Skin of body (tissue), 2 donors: ENCODE measurements around the gene XPR1. TPM values are rescaled to one million over a fixed set of nuclear protein-coding genes. Genes with fewer than 3 reads are reported as not detected.

ENCODE experiments used
- DNase-seq: peaks from one replicate; lab custom pipeline; 2025; lab: John Stamatoyannopoulos, UW
- total RNA-seq: library from RNA; depleted of rRNA; stranded (reverse); fragments of >200 nt; gene quantifications from one replicate; pipeline ENCODE4 v1.2.3, GENCODE V29; 2014

The XPR1 gene
- total RNA-seq, 1 donor from 2014 or later = 16.0 TPM

DNA sequence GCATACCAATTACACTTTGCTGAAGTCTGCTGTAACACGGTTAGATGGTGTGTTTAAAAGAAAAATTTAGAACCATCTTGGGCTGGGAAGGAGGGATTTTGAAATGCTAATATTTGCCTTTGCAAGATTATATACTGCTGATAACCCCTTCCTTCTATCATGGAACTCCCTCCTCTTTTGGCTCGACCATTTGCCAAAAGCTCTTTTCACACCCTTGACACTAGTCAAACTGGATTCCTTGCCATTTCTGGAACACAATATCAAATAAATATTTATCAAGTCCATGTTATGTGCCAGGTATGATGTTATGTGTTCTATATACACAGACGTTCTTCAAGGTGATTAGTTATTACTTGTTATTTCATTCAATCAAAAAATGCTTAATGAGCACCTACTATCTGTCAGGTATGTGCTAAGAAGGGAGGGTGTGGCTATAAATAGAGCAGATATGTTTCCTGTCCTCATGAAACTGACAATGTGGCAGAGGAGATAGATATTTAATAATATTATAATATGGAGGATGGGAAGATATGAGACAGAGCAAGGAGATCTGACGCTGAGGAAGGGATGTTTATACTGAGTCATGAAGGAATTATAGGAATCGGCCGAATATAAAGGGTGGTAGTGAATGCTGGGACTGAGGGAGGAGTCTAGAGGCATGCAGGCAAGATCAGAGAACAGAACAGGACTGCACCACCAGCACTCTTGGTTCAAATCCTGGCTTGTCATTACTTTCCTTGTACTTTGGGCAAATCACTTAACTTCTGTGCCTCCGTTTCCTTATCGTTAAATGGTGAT lies 16.1 kb upstream of the XPR1 start:
- DNase-seq = no peak

GRCh38 chr1:180616439-180616838 lies 15.4 kb upstream of the XPR1 start:
- DNase-seq = no peak

- no peak for DNase-seq
Measured at GRCh38 chr1:180617774-180618395, 13.9 kb upstream of the XPR1 start.

GRCh38 chr1:180620581-180620980 lies 11.2 kb upstream of the XPR1 start:
- no peak for DNase-seq

DNA sequence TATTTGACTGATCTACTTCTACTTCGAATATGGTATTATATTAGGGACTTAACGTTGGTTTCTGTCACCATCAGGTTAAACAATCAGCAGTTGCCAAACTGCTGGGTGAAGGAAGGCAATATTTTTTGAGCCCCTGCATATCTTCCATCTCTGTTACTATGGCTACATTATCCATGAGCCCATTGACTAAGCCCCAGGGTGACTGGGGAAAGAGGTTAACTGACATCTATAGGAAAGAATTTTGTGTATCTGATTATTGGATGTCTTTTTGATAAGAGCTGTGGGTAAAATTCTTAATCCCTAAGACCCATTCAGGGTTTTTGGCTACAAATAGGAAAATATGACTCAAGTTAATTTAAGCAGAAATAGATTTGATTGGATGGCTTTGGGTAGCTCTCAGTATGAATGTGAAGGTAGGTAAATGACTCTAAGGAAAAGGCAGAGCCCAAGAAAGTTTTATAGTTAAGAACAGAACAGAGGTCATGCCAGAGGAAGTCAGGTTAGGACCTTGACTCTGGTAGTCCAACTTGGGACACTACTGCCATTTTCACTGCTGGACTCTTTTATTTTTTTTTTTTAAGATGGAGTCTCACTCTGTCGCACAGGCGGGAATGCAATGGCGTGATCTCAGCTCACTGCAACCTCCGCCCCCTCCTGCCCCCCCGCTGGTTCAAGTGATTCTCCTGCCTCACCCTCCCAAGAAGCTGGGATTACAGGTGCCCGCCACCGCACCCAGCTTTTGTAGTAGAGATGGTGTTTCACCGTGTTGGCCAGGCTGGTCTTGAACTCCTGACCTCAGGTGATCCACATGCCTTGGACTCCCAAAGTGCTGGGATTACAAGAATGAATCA lies 8.9 kb upstream of the XPR1 start:
- DNase-seq = no peak

- no peak for DNase-seq
Measured at GRCh38 chr1:180623579-180624347, 8.1 kb upstream of the XPR1 start.

- DNase-seq = no peak
Measured at GRCh38 chr1:180626711-180627110, 5.1 kb upstream of the XPR1 start.

GRCh38 chr1:180627411-180627810 lies 4.4 kb upstream of the XPR1 start:
- no peak for DNase-seq

DNA sequence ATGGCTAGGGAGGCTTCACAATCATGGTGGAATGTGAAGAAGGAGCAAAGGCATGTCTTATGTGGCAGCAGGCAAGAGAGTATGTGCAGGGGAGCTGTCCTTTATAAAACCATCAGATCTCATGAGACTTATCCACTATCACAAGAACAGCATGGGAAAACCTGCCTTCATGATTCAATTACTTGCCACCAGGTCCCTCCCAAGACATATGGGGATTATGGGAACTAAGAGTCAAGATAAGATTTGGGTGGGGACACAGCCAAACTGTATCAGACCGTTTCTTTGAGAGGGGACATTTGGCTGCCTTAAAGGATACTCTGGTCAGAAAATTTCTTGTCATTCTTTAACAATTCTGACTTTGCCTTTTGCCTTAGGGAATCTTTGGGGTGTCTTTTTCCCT lies 3.2 kb upstream of the XPR1 start:
- no peak for DNase-seq

DNA sequence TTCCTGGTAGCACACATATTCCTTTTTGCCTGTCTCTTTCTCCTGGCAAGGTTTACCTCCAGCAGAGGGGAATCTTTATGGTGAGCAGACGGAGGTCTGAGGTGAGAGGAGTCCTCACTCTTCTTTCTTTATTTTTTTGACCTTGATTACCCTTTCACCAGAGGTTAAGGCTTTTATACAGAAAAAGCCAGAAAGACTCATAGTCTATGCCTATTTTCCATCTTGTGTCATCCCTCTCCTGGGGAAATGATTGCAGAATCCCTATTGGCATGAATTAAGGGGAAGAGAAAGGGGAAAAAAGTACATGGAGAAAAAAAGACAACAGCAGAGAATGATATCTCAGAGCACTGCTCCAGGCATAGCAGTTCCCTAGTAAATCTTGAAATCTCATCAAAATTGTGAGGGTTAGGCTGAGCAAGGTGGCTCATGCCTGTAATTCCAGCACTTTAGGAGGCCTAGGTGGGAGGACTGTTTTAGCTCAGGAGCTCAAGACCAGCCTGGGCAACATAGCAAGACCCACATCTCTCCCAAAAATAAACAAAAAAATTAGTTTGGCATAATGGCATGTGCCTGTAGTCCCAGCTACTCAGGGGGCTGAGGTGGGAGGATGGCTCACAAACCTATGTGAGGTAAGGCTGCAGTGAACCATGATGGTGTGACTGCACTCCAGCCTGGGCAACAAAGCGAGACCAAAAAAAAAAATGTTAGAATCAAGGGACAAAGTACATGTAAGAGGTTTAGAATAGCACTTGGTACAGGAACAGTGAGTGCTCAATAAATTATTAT lies 1.2 kb upstream of the XPR1 start:
- no peak for DNase-seq

DNA sequence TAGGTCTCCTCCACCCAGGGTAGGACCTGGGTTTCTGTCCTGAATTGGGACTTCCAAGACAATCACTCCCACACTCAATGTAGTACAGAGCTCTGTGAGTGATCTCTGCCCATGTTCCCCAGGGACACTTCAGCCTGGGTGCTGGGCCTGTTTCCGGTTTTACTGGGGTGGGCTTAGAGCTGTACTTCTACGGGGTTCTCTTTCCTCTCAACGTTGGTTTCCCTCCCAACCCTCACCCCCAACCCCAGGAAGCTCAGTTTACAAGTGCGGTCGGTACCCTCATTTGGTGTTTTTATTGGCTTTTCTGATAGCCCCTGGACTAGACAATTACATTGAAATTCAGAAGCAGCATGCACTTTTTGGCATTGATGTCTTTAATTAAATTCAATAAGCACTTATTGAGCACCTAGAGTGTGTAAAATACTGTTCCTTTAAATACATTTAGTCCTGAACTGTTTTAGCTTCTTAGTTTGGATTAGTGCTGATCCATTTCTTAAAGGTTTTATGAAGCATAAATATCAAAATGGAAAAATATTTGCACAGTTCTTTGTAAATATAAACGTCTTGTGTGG lies 542 bp upstream of the XPR1 start:
- no peak for DNase-seq

- no peak for DNase-seq
Measured at GRCh38 chr1:180632326-180633056, 669 bp downstream of the XPR1 start.

DNA sequence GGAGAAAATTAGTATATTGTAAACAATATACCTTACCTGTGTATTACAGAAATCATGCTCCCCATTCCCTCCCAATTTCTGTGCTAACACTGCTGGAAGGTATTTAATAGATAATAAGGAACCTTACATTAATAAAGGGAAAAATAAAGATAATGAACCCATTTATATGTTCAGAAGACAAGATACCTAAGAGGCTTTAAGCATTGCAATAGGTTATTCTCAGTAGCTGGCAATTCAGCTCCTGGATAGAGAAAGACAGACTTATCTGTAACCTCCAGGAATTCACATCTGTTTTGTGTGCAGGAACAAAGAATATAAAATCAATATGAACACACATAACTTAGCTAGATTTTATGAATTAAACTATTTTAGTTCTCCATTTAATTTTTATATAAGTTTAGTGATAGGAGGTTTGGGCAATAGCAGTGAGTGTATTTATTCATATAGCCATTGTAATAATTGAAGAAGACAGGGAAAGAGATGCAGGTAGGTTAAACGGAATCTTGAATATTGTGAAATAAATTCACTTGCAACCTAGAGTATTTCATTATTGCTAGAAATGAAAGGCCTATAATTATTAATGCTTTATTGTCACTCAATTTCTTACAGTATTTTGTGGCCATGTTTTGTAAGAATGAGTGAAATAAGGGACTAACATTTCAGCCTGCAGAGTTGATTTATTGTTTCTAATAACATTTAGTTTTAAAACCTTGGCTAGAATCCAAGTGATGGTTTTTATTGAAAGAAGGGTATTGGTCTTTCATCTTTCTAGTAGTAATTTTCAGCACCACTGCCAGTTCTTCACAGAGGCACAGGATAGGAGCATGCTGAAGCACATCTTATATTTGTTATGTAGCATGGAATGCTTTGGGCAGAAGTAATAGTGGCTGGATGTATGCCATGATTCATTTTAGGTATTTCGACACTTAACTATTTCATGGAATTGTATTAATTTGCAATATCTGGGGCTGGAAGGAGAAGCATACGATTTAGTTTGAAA lies 1.5 kb downstream of the XPR1 start:
- DNase-seq = no peak

GRCh38 chr1:180636138-180636537 lies 4.3 kb downstream of the XPR1 start:
- DNase-seq = no peak

DNA sequence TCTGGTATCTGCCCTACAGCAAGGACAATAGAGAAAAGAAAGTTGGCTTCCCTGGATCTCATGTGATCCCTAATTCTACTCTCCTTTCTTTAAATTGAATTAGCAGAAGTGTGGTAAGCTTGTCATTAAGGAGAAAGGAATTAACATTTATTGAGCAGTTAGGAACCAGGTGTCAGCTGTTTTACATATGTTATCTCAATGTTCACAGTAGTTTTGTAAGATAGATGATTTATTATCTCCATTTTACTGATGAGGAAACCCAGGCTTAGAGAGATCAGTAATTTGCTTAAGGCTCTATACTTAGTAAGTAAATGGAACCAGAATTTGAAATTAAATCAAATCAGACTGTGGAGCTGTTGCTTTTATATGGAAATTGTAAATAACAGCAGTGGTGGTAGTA lies 8.0 kb downstream of the XPR1 start:
- no peak for DNase-seq

DNA sequence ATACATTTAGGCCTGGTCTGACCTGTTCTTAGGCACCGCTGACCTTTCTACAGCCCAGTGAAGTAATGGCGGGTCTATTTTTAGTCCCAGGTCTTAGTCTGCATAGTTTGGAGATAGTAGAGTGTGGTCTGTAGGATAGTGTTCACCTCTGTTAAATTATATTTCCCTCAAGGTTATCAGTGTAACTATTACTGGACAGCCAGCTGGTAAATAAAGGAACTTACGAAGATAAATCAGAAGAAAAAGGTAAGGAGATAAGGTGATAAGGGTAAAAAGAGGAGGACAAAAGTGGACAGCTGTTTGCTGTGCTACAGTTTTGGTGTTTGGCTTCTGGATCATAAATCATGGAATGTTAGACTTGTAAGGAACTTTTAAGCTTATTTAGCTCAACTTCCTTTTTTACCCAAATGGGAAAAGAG lies 8.7 kb downstream of the XPR1 start:
- no peak for DNase-seq

DNA sequence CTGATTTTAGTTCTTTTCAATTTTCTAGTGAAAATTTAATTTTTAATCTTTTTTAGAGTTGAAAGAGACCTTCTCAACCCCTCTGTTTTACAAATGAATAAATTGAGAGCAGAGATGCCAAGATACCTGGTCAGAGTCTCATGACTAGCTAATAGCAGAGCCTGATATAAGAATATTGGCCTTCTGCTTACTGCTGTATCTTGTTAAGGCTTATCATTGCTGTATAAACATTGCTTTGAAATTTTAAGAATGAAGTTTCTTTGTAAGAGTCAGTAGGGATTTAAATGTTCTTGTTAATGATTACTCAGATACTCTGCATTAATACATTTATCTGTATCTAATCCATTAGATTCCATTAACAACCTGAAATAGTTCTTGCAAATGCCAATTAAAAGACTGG lies 9.8 kb downstream of the XPR1 start:
- DNase-seq = no peak

GRCh38 chr1:180642781-180643180 lies 11.0 kb downstream of the XPR1 start:
- no peak for DNase-seq
